Right forelimb (tissue), 1 donor: ENCODE results near the gene TMEM213.
"Not testable (repeated sequence)": the region's sequence is repeated elsewhere in the genome, so short reads cannot be mapped to it uniquely, and the experiment has no call there.

Experiments used
- DNase-seq: peaks from one replicate; pipeline ENCODE4 v3.0.0-alpha.2; 2018

TMEM213 gene, protein sequence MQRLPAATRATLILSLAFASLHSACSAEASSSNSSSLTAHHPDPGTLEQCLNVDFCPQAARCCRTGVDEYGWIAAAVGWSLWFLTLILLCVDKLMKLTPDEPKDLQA

DNA sequence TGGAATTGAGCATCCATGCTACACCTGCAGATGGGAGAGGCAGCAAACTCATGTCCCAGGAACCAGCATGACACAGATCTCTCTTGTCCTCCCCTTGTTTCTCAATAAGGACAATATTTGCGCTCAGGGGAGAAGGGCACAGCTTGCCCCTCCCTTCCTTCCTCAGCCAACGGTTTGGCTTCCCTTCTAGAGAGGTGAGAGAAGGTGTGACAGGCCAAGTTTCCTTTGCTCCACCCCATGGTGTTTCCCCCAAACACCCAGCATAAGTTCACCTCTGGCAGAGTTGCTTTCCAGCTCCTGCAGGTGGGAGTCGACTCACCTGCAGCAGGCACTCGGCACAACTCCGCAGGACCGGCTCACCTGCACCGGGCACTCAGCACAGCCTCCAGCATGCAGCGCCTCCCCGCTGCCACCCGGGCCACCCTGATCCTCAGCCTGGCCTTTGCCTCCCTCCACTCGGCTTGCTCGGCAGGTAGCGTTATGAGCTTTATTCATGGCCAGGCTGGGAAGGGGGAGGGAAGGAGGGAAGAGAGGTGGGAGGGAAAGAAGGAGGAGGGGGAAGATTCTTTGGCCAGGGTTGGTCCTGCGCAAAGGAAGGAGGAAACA lies at the start of gene TMEM213, which contains the start of gene ATP6V0A4:
Gene TMEM213, plus strand, starts transcription at position 280 of the 606 bp plus-strand sequence. Its CDS starts 111 bp downstream, at position 391.
Gene ATP6V0A4, minus strand, starts transcription at position 482 of the 606 bp plus-strand sequence. CDS start 26,949 bp downstream, outside the sequence.
- no peak for DNase-seq

DNA sequence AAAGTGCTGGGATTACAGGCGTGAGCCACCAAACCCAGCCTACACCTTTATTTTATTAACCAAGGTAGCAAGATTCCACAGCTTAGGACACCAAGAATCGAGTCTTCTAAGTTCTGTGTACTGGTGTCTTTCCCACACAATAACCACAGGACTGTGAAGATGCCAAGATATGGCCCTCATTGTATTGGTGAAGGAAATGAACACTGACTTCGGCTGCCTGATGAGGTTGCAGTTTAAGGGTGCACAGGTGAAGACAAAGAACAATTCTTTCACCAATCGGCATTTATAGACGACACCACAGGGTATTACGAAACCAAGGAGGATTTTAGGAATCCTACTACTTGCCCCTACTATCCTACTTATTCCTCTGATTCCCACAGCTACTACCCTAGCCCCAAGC lies 49.1 kb upstream of the TMEM213 start:
- no peak for DNase-seq

DNA sequence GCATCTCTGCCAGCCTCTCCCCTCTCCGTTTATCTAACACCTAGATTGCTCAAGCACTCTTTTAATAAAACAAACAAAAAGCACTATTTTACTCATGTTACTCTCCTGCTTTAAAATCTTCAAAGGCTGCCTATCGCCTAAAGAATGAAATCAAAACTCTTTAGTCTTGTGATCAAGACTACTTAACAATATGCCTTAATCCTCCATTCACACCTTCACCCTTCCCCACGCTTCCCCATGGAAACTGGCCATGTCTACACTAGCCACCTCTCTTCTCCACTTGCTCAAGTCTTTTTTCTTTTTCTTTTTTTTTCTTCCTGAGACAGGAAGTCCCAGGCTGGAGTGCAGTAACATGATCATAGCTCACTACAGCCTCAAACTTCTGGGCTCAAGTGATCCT lies 47.8 kb upstream of the TMEM213 start:
- DNase-seq = no peak

DNA sequence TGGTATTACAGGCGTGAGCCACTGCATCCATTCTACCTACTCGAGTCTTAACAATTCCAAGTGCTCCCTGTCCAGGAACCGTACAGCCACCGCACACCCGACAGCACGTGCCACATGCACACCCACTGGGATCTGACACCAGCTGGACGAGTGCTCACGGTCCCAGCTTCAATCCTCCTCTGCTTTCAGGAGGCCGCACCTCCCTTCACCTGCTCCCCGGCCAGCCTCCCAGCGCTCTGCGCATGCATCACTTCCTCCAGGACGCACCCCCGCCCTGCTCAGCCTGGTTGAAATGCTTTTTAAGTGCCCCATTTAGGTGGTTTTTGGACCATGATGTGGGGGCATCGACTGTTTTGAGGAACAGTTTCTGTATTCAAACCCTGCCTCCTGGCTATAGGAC lies 47.3 kb upstream of the TMEM213 start:
- no peak for DNase-seq

DNA sequence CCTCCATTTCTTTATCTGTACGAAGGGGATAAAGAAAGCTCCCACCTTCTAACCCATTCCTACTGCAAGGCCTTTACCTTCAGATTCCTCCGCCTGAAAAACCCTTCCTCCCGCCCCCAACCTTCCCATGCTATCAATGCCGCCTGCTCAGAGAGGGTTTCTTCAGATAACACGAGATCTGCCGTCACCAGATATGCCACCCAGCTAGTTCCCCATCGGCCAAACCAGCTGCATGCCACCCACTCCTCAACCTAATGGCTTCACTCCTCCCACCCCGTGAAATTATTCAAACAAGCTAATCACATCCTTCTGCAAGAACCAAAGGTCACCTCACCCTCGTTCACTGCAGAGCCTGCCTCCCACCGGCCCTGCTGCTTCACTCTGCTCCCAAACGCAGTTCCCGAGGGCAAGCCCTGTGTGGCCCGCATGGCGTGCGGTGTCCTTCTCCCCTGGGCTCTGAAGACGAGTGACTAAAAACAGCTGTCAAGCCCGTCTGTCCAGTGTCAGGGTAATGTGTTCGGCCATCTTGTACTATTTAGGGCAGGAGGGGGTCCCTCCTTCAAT lies 46.8 kb upstream of the TMEM213 start:
- no peak for DNase-seq

DNA sequence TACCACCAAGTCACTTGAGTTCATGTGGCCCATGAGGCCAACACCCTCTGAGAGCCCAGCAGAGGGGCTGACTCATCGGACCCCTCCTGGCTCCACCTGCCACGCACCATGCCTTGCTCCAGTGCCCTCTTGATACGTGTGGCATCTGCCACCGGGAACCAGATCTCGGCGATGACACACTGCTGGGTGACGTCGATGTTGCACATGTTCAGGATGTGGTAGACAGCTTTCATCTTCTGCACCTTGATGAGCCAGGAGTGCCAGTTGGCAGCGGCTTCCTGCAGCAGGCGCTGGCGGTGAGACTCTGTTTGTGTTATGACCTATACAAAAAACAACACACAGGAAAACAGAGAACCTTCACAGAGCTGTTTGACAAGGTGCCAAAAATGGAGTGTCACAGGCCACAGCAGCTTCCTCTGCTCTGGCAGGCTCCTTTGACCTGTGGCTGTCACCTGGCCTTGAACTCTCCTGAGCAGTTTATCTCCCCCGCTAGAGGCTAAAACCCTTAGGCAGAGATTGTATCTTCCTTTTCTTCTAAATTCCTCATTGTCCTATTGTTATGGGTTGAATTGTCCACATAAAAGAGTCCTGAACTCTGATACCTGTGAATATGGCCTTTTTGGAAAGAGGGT lies 45.2 kb upstream of the TMEM213 start:
- DNase-seq = no peak

DNA sequence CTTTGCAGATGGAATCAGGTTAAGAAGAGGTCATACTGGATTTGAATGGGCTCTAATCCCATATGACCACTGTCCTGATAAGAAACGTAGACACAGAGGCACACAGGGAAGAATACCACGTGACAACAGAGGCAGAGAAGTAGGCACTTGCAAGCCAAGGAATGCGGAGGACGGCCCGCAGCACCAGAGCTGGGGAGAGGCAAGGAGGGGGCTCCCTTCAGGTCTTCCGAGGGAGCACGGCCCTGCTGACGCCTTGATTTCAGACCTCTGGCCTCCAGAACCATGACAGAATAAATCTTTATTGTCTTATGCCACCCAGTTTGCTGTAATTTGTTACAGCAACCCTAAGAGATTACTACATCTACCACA lies 44.7 kb upstream of the TMEM213 start:
- no peak for DNase-seq

DNA sequence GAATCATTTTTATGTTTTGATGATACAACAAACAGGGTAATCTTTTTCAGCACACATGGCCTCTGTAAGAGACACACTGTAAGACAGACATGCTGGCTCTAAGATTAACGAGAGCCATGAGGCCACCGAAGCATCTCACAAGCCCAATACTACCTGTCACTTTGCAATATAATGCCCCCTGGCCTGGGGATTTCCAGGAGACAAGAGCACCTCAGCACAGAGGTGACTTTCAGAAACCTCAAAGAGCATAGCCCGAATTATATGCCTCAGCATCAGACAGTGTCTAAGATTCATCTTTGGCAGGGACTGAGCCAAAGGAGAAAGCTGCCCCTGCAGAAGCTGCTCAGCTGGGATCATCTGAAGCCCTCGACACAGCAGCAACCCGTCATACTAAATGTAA lies 44.2 kb upstream of the TMEM213 start:
- no peak for DNase-seq

DNA sequence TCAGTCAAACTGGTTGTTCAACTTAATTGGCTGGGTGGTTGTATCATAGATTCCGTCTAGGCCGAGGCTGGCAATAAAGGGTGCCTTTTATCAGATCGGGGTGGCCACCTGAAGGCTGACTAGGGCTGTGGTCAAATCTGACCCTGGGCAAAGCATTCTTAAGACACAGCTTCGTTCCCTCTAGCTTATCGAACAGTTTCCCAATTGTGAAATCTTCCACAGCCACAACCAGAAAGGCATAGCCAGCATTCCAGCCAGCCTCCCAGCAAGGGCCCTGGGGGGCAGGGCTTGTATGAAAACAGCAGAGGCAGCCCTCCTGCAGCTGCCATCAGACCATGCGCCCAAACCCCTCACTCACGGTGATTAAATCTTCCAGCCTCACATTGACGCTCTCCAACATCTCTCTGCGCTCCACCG lies 42.5 kb upstream of the TMEM213 start:
- DNase-seq = no peak

DNA sequence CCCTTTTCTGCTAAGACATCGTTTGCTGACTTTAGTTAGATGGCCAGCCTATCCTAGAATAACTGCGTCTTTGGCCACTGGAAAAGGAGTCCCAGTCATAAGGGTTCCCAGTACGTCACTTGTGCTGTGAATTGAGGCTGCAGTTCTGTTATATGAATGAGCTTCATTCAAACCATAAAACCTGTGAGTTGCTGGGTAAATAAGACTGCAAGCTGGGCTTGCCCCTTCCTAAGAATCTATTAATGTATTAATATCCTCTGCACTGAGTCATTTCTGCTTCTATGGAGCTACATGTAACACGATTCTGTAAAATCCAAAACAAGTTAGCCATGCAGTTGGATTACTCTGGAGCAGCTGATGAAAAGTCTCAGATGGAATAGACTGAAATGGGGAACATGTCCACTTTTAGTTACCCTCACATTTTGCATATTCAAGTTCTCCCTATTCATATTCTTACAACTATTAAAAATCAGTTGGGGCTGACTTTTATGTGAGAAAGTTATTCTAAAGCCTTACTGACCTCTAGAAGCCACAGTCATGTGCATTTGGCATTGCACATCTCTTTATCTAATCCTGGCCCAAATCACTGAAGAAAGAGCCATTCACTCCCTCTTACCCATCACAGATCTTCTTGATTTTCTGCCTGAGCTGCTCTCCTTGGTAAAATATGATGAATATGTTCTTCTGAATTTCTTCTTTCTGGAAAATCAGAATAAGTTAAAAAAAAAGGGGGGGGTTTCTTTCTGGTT lies 41.8 kb upstream of the TMEM213 start:
- DNase-seq = no peak

DNA sequence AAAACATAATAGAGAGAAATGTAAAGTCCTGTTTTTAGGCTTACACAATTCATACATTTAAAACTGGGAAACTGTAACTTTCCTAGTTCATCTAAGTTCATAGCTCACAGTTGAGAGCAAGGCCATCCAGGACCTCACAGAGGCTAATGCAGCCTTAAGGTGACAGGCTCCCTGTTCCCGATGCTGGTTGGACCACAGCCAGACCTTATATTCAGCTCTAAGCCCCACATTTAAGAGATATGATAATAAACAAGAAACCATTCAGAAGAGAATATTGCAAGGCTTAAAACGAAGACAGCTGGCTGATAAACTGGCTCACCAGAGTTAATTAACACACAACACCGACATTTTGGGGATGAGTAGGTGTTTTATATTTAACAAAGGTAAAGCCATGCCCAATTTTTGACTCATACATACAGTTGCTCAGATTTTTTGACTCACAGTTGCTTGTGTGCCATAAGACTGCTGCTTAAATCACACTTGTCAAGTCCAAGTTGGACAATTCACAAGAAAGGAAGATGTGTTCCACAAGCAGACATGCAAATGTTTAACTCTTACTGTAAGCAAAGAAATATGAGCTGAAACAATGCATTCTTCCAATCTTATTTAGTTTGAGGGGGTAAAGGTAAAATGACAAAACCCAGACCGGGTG lies 41.1 kb upstream of the TMEM213 start:
- no peak for DNase-seq

DNA sequence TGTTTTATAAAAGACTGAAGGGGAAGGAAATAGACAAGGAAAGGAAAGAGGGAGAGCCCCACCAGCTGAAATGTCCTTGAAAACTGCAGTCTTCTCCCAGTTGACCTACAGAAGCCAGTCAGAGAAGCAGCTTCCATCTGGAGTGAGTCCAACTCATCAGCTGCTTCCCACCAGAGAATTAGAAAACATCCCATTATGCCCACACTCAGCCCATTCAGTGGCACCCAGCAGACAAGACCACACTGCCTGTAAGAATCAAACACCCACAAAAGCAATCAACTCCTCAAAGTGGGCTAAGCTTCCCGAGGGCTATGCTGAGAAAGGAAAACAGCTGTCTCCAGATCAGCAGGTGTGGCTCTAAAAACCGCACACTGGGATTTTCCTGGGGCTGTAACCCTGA lies 29.6 kb upstream of the TMEM213 start:
- DNase-seq = no peak

DNA sequence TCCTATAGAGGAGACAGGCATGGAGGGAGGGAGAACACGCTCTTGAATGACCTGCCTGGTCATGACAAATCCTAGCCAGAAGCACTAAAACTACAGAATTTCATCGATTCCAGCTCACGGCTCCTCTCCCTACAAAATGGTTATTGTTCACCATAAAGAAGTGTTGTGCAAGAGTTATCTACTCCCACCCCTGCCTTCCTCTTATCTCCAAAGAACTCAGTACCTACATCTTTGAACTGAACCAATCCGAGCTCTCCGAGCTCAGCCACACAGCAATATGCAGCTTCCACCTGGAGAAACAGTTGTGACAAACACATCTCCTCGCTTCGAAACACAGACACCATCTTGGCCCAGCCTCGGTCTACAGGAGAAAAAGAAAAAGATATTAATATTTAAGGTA lies 26.9 kb upstream of the TMEM213 start:
- DNase-seq = no peak

DNA sequence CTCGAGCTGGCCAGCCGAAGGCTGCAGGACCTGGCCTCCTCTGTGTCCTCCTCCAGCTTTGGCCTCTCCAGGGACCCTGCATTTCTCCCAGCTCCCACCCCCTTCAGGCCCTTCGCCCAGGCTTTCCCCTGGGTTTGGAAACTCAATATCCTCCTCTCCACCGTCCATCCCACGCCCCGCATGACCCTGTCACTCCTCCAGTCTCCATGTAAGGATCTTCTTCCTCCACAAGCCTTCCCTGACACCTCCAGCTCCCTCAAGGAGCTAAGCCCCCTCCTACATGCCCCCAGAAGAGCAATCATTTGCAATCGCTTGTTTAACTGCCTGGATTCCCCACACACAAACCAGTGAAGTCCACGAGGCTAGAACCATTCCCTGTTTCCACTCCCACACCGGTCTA lies 24.6 kb upstream of the TMEM213 start:
- no peak for DNase-seq

DNA sequence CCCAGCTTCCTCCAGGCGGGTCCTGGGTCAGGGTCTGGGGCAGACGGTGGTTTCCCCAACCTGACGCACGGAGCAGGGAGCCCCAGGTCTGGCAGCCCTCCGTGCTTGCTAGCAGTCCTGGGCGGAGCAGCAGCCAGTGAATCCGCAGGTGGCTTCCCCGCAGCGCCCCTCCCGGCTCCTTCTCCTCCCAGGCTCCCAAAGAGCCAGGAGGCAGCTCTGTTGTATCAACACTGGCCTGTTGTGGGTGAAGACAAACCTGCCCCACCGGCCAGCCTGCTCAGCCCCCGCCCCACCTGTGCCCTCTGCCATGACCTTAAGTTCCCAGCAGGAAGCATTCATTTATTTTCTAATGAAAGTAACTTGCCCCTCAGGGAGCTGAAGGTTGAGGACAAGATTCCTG lies 24.0 kb upstream of the TMEM213 start:
- no peak for DNase-seq

DNA sequence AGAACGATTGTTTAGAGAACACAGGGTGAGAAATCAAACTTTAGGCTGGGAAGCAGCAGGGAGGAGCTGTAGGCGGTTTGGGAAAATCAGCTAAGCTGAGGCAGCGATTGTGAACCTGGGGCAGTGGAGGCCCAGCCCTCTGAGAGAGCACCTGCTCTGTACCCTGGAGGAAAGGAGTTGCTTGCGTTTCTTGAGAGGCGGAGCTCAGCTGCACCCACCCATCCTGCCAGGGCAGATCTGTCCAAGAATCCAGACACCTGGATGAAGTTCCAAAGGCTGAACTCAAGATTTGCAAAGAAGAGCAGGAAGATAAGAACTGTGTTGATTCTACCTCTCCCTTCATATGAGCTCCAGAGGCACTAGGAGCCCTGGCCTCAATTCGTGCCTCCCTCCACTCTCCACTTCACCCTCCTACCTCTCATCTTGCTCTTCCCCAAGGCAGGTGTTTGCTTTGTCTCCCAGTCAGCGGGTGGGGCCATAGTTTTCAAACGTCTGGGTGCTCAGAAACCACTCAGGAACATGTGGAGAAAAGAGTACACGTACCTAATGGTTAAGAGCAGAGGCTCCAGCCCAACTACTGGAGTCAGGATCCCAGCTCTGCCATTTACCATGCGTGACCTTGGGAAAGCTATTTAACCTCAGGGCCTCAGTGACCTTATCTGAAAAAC lies 21.5 kb upstream of the TMEM213 start:
- no peak for DNase-seq

DNA sequence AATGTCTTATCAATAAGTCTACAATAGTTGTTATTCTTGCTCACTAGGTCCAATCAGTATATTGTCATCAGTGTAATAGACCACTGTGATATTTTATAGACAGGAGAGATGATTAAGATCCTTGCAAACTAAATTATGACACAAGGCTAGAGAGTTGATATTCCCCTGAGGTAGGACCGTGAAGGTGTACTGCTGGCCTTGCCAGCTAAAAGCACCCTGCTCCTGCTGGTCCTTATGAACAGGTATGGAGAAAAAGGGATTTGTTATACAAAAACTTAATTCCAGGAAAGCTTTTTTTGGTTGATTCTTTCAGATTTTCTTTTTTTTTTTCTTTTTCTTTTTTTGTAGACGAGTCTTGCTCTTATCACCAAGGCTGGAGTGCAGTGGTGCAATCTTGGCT lies 16.8 kb upstream of the TMEM213 start:
- DNase-seq = no peak

DNA sequence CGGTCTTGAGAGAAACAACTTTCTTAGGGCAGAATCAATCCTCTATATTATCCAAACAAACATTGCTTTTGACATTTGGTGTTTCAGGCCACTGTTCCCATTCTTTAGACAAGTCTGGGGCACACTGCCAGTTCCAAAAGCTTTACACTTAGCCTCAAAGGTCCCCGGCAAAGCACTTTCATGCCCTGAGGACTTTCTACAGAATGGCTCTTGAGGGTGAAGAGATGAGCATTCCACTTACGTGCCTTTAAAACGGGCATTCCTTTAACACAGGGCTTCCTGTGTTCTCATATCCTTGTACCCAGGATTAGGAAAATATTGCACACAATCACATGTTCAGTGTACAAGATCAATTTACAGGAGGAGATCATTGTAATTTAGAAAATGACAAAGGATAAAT lies 13.1 kb upstream of the TMEM213 start:
- DNase-seq = no peak

DNA sequence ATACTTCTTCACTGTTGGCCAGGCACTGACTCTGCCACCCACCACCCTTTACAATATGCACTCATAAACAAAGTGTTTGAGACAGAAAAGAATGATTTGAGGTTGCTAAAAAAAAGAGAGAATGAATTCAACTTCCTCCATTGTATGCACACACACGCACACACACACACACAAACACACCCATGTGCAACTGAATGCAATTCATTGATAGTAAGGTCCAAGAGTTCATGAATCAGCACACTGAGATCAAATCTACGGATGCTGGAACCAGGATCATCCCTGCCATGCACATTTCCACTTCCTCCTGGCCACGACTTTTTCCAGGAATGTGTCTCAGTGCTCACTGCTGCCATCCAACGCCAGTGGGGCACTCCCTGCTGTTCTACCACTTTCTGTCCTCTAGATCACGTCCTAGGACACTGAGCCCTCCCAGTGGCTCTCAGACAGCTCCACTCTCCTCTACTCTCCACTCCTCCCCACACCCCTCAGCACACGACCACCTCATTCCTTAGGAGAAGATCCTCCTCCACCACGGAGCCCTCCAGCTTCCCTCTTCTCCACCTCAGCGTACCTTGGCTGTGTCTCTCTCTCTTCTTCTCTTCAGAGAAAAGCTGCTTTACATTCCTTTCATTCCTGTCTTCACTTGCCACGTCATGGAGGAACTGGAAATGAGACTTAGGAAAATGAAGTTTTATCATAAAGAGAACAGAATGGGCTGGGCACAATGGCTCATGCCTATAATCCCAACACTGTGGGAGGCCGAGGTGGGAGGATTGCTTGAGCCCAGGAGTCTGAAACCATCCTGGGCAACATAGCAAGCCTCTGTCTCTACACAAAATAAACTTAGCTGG lies 12.0 kb upstream of the TMEM213 start:
- no peak for DNase-seq

DNA sequence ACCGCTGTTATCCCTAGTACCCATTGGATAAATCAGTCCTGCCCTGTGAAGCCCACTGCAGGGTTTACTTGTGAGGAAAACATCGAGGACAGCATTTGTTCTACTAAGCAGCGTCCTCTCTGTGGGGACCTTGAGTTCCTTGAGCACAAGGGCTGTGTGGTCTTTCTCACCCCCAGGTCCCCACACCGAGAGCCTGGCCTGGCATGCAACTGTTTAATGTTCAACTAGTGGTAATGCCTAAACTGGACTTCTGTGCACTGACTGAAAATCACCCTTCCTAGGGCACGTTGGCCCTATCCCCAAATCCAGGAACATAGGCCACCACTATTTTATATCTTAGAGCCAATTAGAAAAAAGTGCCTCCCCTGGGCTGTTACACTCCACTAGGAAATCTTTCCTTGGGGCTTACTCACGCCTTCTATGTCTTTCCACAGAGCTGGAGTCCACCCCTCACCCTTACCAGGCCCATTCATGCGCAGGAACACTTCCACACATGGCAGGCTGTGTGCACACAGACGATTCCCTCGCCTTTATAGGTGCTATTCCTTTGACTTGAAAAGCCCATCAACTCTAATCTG lies 1.7 kb upstream of the TMEM213 start:
- DNase-seq = no peak

DNA sequence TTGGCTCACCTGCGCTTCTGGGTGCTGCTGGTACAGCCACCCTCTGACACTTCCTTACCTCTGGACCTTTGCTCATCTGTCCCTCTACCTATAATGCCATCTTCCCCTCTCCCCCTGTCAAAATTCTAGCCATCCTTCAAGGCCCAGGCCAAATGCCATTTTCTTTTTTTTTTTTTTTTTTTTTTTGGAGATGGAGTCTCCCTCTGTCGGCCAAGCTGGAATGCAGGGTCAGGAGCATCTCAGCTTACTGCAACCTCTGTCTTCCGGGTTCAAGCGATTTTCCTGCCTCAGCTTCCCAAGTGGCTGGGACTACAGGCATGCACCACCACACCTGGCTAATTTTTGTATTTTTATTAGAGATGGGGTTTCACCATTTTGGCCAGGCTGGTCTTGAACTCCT lies 748 bp upstream of the TMEM213 start:
- not testable (repeated sequence) for DNase-seq
